Lung (tissue), 12 donors: Measurements from ENCODE around the gene ATAD3A. TPM values are rescaled to one million over a fixed set of nuclear protein-coding genes. Genes with fewer than 3 reads are reported as not detected.
A peak's percentile ranks its signal among the peaks of the same experiment; 100 is the strongest.

Experiments used
- ATAC-seq: fragments of 200-7000 bp; cut with Tn5 transposase; one replicate; pipeline ENCODE4 v1.9.1; 2020; ENCODE audit warnings: moderate number of reproducible peaks; ENCODE audit not compliant: insufficient read depth, low FRiP score
- DNase-seq, 3 donors: peaks; one replicate each; pipeline ENCODE4 v3.0.0-alpha.2; 2013 to 2017
- H3K27ac ChIP-seq, 2 donors: one replicate each; pipeline ENCODE4 v1.5.1; 2013; ENCODE audit warnings: mild to moderate bottlenecking in 2 of 2, moderate library complexity in 2 of 2, control low read depth in 1 of 2, inconsistent platforms in 1 of 2, low read depth in 1 of 2, low read length in 1 of 2
- H3K27me3 ChIP-seq, 3 donors: one replicate each; pipeline ENCODE4 v1.5.1; 2013; ENCODE audit warnings: low read length in 2 of 3; ENCODE audit not compliant: control insufficient read depth in 3 of 3, insufficient read depth in 3 of 3
- H3K36me3 ChIP-seq, 4 donors: one replicate each; pipeline ENCODE4 v1.5.1; 2013; ENCODE audit warnings: low read length in 4 of 4, mild to moderate bottlenecking in 1 of 4, moderate library complexity in 1 of 4; ENCODE audit not compliant: control insufficient read depth in 4 of 4, insufficient read depth in 4 of 4
- H3K4me1 ChIP-seq, 5 donors: one replicate each; pipeline ENCODE4 v1.5.1; 2013; ENCODE audit warnings: low read length in 5 of 5, mild to moderate bottlenecking in 2 of 5, moderate library complexity in 1 of 5; ENCODE audit not compliant: control insufficient read depth in 5 of 5, insufficient read depth in 5 of 5
- H3K4me3 ChIP-seq: one replicate; pipeline ENCODE4 v1.5.1; 2013; ENCODE audit warnings: mild to moderate bottlenecking, control low read depth, moderate library complexity
- H3K9ac ChIP-seq, 2 donors: one replicate each; pipeline ENCODE4 v1.5.1; 2013; ENCODE audit warnings: low read length in 2 of 2, control low read depth in 1 of 2; ENCODE audit not compliant: insufficient read depth in 1 of 2
- H3K9me3 ChIP-seq, 4 donors: one replicate each; pipeline ENCODE4 v1.5.1; 2013; ENCODE audit warnings: low read length in 3 of 4, mild to moderate bottlenecking in 1 of 4, moderate library complexity in 1 of 4; ENCODE audit not compliant: control insufficient read depth in 4 of 4, insufficient read depth in 3 of 4
- WGBS, 2 donors: extraction: QIAGEN DNeasy Blood & Tissue Kit; methylation state at CpG; one replicate each; pipeline ENCODE4 v1.1.7; 2013; 5-methylcytosine and 5-hydroxymethylcytosine counted together
- polyA plus RNA-seq, 2 donors: library from polyadenylated mRNA; stranded (reverse); fragments of 200-250 nt; gene quantifications; one replicate each; pipeline ENCODE4 v1.2.1, GENCODE V29; 2013
- total RNA-seq, 2 donors: library from RNA; depleted of rRNA in 1 of 2; stranded (reverse); fragments of >200 nt in 1 of 2; gene quantifications; one replicate each; pipeline ENCODE4 v1.2.1, GENCODE V29; 2014 to 2021
- TF ChIP-seq, protein P1 (sequence below): IDR thresholded peaks from 2 replicates; pipeline ENCODE4 v1.5.1; 2012; ENCODE audit warnings: mild to moderate bottlenecking; ENCODE audit errors: control extremely low read depth, extremely low read depth
- donor health status: control.
- donor health status: control.
- donor health status: Bipolar disorder and iron deficiency.
- donor health status: healthy.
- donor health status: DM: yes; HTN: yes; CAD: no.

ATAD3A gene
- total and polyA plus RNA-seq, 4 donors = 8.1 to 31.3 (median 28.3) TPM

- Histone ChIP-seq H3K9me3 (no peaks in the 10 kb centered on the region), H3K9ac (no peak overlapping the region), H3K4me1 (peaks cover 0 to 6% (median 0%) of the 10 kb centered on the region in 5 donors), H3K27ac (no peak overlapping the region), H3K27me3 (no peaks in the 10 kb centered on the region), H3K4me3 (no peak overlapping the region), H3K36me3 (peaks cover 0 to 4% (median 0%) of the 10 kb centered on the region in 4 donors)
- 88% methylated on average over 35 of the region's 35 CpGs for WGBS, 2 donors
- ATAC-seq (no peak), DNase-seq (no peak)
- TF ChIP-seq, protein P1, sequence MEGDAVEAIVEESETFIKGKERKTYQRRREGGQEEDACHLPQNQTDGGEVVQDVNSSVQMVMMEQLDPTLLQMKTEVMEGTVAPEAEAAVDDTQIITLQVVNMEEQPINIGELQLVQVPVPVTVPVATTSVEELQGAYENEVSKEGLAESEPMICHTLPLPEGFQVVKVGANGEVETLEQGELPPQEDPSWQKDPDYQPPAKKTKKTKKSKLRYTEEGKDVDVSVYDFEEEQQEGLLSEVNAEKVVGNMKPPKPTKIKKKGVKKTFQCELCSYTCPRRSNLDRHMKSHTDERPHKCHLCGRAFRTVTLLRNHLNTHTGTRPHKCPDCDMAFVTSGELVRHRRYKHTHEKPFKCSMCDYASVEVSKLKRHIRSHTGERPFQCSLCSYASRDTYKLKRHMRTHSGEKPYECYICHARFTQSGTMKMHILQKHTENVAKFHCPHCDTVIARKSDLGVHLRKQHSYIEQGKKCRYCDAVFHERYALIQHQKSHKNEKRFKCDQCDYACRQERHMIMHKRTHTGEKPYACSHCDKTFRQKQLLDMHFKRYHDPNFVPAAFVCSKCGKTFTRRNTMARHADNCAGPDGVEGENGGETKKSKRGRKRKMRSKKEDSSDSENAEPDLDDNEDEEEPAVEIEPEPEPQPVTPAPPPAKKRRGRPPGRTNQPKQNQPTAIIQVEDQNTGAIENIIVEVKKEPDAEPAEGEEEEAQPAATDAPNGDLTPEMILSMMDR = no peak
Measured at GRCh38 chr1:1553821-1554494, 42.0 kb downstream of the ATAD3A start.

GRCh38 chr1:1554550-1554925 lies 42.6 kb downstream of the ATAD3A start:
- ATAC-seq (no peak), DNase-seq (no peak)
- Histone ChIP-seq H3K9me3 (no peaks in the 10 kb centered on the region), H3K36me3 (peaks cover 0 to 4% (median 0%) of the 10 kb centered on the region in 4 donors), H3K4me3 (no peak overlapping the region), H3K4me1 (peaks cover 0 to 6% (median 0%) of the 10 kb centered on the region in 5 donors), H3K27ac (peak overlapping the region in 1 of 2 donors; percentile 29), H3K27me3 (no peaks in the 10 kb centered on the region), H3K9ac (no peak overlapping the region)
- TF ChIP-seq, protein P1 = no peak
- WGBS, 2 donors = 79 to 96% methylated on average over 13 of the region's 13 CpGs

GRCh38 chr1:1554926-1555915 lies 43.3 kb downstream of the ATAD3A start:
- WGBS, 2 donors = 80 to 86% methylated on average over 31 of the region's 31 CpGs

More at GRCh38 chr1:1554926-1555915, 43.3 kb downstream of the ATAD3A start:
- no peak overlapping the region for H3K4me3 ChIP-seq
- peaks cover 0 to 6% (median 0%) of the 10 kb centered on the region in 4 donors for H3K36me3 ChIP-seq
- peak overlapping the region in 1 of 2 donors; percentile 7 for H3K27ac ChIP-seq
- no peak overlapping the region for H3K9ac ChIP-seq
- H3K4me1 ChIP-seq = peaks cover 0 to 6% (median 0%) of the 10 kb centered on the region in 5 donors
- ATAC-seq (peak; percentile 44), DNase-seq (no peak)
- H3K9me3 ChIP-seq = no peaks in the 10 kb centered on the region
- TF ChIP-seq, protein P1 = no peak
- no peaks in the 10 kb centered on the region for H3K27me3 ChIP-seq
